Renal cortex interstitium (tissue), 11 donors: ENCODE measurements around the gene GCLC. TPM values are rescaled to one million over a fixed set of nuclear protein-coding genes. Genes with fewer than 3 reads are reported as not detected.

Source experiments
- DNase-seq, 11 donors: peaks; one replicate each; pipeline ENCODE4 v3.0.0-alpha.2; 2013; ENCODE audit warnings: low read depth in 9 of 11, low spot score in 4 of 11; ENCODE audit errors: extremely low read depth in 1 of 11
- polyA plus RNA-seq, 3 donors: library from polyadenylated mRNA; unstranded; fragments of 120-200 nt; gene quantifications; one replicate each; pipeline ENCODE4 v1.2.1, GENCODE V29; 2013; ENCODE audit not compliant: insufficient read length in 3 of 3

GCLC gene
- polyA plus RNA-seq, 3 donors: 20.5 to 26.1 (median 24.9) TPM

- DNase-seq: no peak
Measured at GRCh38 chr6:53476964-53477363, 67.9 kb downstream of the GCLC start.

DNA sequence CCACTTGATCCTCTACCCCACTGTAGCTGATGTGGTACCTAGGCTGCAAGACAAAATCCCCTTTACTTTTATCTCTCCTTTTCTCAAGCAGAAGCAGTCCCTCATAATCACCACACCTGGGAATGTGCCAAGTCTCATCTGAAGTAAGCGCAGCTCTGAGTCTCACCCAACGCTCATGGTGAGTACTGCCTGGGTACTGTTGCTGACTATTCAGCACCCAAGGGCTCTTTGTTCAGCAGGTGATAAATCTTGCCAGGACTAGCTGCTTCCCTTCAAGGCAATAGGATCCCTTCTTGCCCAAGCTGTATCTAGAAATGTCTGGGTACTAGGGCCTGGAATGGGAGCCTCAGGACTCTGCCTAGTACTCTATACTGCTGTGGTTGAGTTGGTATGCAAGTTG, 70.9 kb downstream of the GCLC start:
- DNase-seq: no peak

- no peak for DNase-seq
Measured at GRCh38 chr6:53469163-53469562, 75.7 kb downstream of the GCLC start.

GRCh38 chr6:53466257-53466656, 78.6 kb downstream of the GCLC start:
- no peak for DNase-seq

DNA sequence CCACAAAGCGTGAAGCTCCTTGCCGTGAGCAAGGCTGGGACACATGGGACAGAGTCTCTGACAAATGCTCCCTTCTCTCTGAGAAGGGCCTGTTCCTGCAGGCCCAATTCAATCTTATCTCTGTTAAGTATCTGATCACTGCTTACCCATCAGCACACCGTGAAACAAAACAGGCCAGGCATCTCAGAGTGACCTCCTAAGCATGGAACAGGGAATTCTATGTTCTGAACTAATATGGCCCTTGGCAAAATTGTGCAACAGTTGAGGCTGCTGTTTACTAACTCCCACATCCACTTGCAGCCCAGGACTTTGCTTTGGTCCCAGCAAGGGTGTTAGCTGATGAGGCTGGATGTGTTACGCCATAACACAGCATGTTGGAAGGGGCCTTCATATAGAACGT, 79.2 kb downstream of the GCLC start:
- no peak for DNase-seq

- DNase-seq: no peak
Measured at GRCh38 chr6:53464927-53465460, 79.9 kb downstream of the GCLC start.

DNA sequence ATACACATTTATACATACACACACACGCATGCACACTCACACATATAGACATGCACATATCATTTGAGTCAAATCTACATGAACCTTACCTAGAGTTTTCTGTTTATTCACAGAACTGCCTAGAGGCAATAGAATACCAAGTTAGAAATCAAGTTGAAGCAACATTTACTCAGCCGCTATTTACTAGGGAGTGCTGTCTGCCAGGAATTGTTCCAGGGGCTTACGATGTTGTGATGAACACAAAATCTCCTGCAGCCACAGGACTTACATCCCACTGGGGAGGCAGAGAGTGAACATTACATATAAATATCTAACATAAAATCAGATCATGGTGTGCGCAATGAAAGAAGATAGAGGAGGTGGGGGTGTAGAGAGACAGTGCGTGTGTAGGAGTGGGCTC, 80.4 kb downstream of the GCLC start:
- DNase-seq: no peak

DNA sequence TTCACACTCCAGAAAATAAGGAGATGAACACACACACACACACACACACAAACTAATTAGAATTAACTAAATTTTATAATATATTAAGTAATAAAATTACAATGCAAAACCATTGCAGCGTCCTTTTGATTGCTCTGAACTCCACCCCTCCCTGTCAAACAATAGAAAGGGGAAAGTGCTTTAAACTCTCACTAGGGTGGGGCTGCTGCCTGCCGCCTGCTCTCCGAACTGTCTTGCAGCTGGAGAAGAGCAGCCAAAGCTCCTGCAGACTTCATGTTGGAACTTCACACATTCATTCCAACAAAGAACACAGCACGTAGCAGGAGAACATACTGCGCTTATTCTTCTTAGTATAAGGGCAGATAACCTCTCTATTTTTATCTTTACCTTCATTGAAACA, 83.2 kb downstream of the GCLC start:
- DNase-seq: no peak

DNA sequence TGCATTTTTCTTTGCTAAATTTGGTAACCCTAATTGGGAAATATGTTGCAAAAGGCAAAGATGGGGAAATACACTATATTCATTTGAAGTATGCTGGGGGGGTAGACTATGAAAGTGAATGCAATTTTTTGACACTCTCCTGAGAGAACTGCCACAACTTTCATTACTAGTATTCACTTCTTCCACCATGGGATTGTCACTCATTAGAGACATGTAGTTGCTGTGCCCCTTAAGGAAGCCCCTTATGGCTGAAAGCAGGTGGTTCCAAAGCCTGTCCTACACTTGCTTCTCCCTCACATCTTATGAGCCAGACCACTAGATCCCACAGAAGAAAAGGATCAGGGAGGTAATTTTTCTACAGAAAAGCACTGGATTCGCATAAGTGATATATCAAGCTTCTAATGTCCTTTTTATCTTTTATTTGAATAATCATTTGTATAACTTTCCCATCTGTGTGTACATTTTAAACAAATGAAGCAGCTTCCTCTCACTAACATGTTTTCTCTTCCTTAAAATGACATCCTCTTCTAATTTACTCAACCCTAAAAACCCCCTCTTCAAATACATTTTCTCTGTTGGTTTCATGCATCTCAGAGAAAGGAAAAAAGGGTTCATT, 83.8 kb downstream of the GCLC start:
- DNase-seq: no peak

DNA sequence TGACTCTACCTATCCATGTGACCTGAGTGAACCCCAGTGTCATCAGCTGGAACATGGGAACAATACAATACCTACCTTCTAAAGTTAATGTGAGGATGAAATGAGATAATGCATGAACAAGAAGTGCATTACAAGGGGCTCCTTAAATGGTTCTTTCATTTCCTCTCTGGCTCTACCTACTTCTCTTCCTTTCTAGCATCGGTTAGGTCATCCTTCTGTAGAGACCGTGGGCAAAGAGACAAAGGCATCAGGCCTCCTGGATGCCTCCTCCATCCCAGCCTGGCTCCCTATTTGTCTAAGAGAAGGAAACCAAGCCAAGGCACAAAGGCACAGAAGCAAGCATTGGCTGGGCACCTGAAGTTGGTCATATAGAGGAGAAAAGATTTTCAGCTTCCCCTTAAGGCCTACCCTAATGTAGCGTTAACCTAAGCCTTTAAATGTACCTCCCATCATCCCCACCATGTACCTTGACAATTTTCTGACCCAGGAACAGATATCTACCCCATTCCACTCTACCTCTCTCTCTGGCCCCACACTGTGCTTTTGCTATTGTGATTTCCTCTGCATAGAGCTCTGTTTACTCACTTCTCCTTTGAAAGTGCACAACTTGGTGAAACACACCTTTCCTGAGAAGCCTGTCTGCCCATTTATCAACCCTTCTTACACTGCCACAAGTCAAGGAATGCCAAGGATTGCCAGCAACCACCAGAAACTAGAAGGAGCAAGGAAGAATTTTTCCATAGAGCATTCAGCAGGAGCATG, 86.6 kb downstream of the GCLC start:
- no peak for DNase-seq

DNA sequence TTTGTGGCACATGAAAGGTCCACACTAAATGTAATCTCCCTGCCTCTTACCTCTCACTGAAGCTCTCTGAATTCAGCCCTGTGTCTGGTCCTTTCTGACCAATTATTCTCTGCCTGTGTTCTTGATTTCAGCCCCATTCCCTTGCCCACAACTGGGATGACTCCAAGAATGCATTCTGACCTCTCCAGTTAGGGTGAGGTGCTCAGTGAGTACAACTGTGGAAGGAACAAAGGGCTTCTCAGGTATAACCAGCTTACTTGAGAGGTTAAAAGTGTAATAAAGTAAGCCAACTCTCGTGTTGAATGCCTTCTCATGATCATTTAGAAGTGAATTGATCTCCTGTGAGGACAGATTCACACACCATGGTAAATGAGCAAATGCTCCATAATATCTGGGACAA, 88.1 kb downstream of the GCLC start:
- DNase-seq: no peak

DNA sequence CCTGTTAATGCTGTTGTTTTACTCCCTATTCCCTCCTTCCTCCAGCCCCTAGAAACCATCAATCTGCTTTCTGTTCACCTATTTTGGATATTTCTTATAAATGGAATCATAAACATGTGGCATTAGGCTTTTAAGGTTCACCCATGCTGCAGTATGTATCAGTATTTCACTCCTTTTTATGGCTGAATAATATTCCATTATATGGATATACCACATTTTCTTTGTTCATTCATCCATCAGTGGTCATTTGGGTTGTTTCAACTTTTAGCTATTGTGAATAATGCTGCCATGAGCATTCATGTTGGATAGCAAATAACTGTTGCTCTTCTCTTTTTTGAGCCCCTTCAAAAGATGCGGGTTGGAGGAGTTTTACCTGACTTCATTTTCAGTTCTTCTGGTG, 89.2 kb downstream of the GCLC start:
- DNase-seq: no peak

DNA sequence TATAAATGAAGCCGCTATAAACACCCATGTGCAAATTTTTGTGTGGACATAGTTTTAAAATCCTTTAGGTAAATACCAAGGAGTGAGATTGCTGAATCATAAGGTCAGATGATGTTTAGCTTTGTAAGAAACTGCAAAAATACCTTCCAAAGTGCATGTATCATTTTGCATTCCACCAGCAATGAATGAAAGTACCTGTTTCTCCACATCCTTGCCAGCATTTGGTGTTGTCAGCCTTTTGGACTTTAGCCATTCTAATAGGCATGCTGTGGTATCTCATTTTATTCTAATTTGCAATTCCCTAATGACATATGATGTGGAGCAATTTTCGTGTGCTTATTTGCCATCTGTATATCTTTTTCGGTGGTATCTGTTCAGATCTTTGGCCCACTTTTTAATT, 93.7 kb downstream of the GCLC start:
- DNase-seq: no peak

DNA sequence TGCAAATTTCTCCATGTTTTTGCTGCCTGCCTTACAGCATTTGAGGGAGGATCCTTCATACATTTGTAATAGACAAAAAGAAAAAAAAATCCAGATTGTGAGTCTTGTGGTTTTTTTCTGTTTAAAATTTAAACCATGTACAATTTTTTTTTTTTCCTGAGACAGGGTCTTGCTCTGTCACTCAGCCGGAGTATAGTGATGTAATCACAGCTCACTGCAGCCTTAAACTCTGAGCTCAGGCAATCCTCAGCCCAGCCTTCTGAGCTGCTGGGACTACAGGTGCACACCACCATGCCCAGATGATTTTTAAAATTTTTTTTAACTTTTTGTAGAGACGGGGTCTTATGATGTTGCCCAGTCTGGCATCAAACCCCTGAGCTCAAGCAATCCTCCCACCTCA, 97.0 kb downstream of the GCLC start:
- no peak for DNase-seq

Other genes with a start within 250 kb of the GCLC start
- gene ELOVL5, start 196.2 kb downstream of the GCLC start, polyA plus RNA-seq: 10 to 100 TPM; 76.5 to 90.7 (median 77.9) TPM
- gene KLHL31, start 120.7 kb upstream of the GCLC start, polyA plus RNA-seq: 1 to 10 TPM; 1.6 to 3.7 (median 2.6) TPM
- gene LRRC1, start 249.9 kb upstream of the GCLC start, polyA plus RNA-seq: 10 to 100 TPM; 25.0 to 33.3 (median 27.2) TPM